GM12878 (cell line): ENCODE measurements around the gene FRMPD2. TPM values are rescaled to one million over a fixed set of nuclear protein-coding genes. Genes with fewer than 3 reads are reported as not detected.

Experiments
- ATAC-seq: fragments of 200-7000 bp; cut with Tn5 transposase; 3 replicates; pipeline ENCODE4 v1.9.1; 2020; ENCODE audit warnings: mild to moderate bottlenecking, moderate library complexity
- BruUV-seq: library from RNA; stranded (reverse); fragments of 400-500 nt; replicated peaks from 2 replicates; lab custom pipeline; 2021; lab: Mats Ljungman, UMichigan
- CTCF ChIA-PET: fragments of 300-600 bp; sonication (Branson Sonifier 250); formaldehyde crosslinking; extraction: SDS; loops from one replicate; lab custom pipeline; 2021; ENCODE audit warnings: inconsistent platforms; lab: Yijun Ruan, JAX
- POLR2A ChIA-PET: fragments of 350-600 bp; formaldehyde crosslinking; extraction: SDS; loops from one replicate; lab custom pipeline; 2021; ENCODE audit warnings: inconsistent platforms; lab: Charles Lee
- RAD21 ChIA-PET: fragments of 300-600 bp; sonication (Branson Sonifier 250); formaldehyde crosslinking; loops from one replicate; lab custom pipeline; 2023; ENCODE audit warnings: antibody characterized with exemption; ENCODE audit not compliant: unreplicated experiment; lab: Charles Lee
- SMC1A ChIA-PET: fragments of 300-600 bp; sonication (Branson Sonifier 250); formaldehyde crosslinking; loops from one replicate; lab custom pipeline; 2023; ENCODE audit not compliant: unreplicated experiment, uncharacterized antibody; lab: Charles Lee
- DNase-seq: peaks from one replicate; pipeline ENCODE4 v3.0.0-alpha.2; 2011; ENCODE audit warnings: low read depth, low spot score
- FAIRE-seq: peaks from 3 replicates; lab custom pipeline; 2011; peaks lifted over from hg19 to GRCh38; lab: Jason Lieb, UNC
- H2AFZ ChIP-seq: 2 replicates; pipeline ENCODE4 v1.6.0; 2011; ENCODE audit warnings: low read depth, low read length, control low read depth; ENCODE audit not compliant: control insufficient read depth
- H3K27ac ChIP-seq: 2 replicates; pipeline ENCODE4 v1.5.1; 2011; ENCODE audit warnings: control low read depth; ENCODE audit not compliant: control insufficient read depth, insufficient read depth
- H3K27me3 ChIP-seq, 2 experiments: replicated peaks in 1 of 2; 2 replicates each; pipeline versions ENCODE4 v1.6.0 to v1.6.1; 2011; ENCODE audit warnings: low read length in 1 of 2; ENCODE audit not compliant: control insufficient read depth in 2 of 2, insufficient read depth in 2 of 2
- H3K36me3 ChIP-seq, 2 experiments: 2 replicates each; pipeline ENCODE4 v1.5.1; 2011; ENCODE audit warnings: low read length in 1 of 2; ENCODE audit not compliant: control insufficient read depth in 2 of 2, insufficient read depth in 2 of 2
- H3K4me1 ChIP-seq: 2 replicates; pipeline ENCODE4 v1.6.1; 2011; ENCODE audit warnings: mild to moderate bottlenecking, low read length, moderate library complexity, mixed read lengths; ENCODE audit not compliant: control insufficient read depth, insufficient read depth
- H3K4me2 ChIP-seq: 2 replicates; pipeline ENCODE4 v1.6.0; 2011; ENCODE audit warnings: control low read depth; ENCODE audit not compliant: control insufficient read depth, insufficient read depth
- H3K4me3 ChIP-seq: fragments of 200-600 bp; sonication (generic); 2 replicates; pipeline ENCODE4 v1.5.1; 2016
- H3K79me2 ChIP-seq: 2 replicates; pipeline ENCODE4 v1.6.0; 2011; ENCODE audit warnings: low read length; ENCODE audit not compliant: control insufficient read depth, insufficient read depth
- H3K9ac ChIP-seq: 2 replicates; pipeline ENCODE4 v1.8.0; 2011; ENCODE audit warnings: low read length, control low read depth, mixed read lengths; ENCODE audit not compliant: control insufficient read depth, insufficient read depth
- H3K9me3 ChIP-seq: replicated peaks from 3 replicates; pipeline ENCODE4 v1.5.1; 2011; ENCODE audit warnings: mild to moderate bottlenecking, low read length; ENCODE audit not compliant: control insufficient read depth, insufficient read depth
- H4K20me1 ChIP-seq: 2 replicates; pipeline ENCODE4 v1.6.0; 2011; ENCODE audit not compliant: control insufficient read depth, insufficient read depth
- BCL11A ChIP-seq: IDR thresholded peaks from 2 replicates; pipeline ENCODE4 v1.6.1; 2011; ENCODE audit warnings: low read depth, low read length
- BHLHE40 ChIP-seq, 2 experiments: fragments of 450-650 bp in 1 of 2; IDR thresholded peaks; 2 replicates each; pipeline ENCODE4 v1.6.1; 2011 to 2017; ENCODE audit warnings: low read depth in 2 of 2, borderline replicate concordance in 1 of 2, improper control_type of control experiment in 1 of 2, low read length in 1 of 2, mild to moderate bottlenecking in 1 of 2
- CHD4 ChIP-seq: fragments of 200-600 bp; sonication (generic); IDR thresholded peaks from 2 replicates; pipeline ENCODE4 v1.6.1; 2016; ENCODE audit warnings: mild to moderate bottlenecking
- CREM ChIP-seq: IDR thresholded peaks from 2 replicates; pipeline ENCODE4 v1.6.1; 2014; ENCODE audit warnings: antibody characterized with exemption, low read depth
- EED ChIP-seq: sonication (generic); IDR thresholded peaks from 2 replicates; pipeline ENCODE4 v1.6.1; 2016; ENCODE audit warnings: antibody characterized with exemption, low read depth
- GATAD2B ChIP-seq: fragments of 450-650 bp; conservative IDR thresholded peaks from 2 replicates; pipeline ENCODE4 v1.6.1; 2017; ENCODE audit warnings: low read depth, mild to moderate bottlenecking, moderate library complexity
- POLR2AphosphoS5 ChIP-seq: IDR thresholded peaks from 2 replicates; pipeline ENCODE4 v1.6.1; 2011; ENCODE audit warnings: mild to moderate bottlenecking, low read length, inconsistent platforms
- SMARCA5 ChIP-seq: fragments of 450-650 bp; IDR thresholded peaks from 2 replicates; pipeline ENCODE4 v1.6.1; 2017; ENCODE audit warnings: mild to moderate bottlenecking
- ZNF217 ChIP-seq: fragments of 450-650 bp; IDR thresholded peaks from 2 replicates; pipeline ENCODE4 v1.6.1; 2017; ENCODE audit warnings: antibody characterized with exemption, mild to moderate bottlenecking
- WGBS: methylation state at CpG from one replicate; pipeline ENCODE4 v1.1.6; 2016; ENCODE audit warnings: low lambda C conversion rate; ENCODE audit not compliant: insufficient replicate concordance, insufficient coverage; ENCODE audit errors: missing lambda C conversion rate; 5-methylcytosine and 5-hydroxymethylcytosine counted together
- in situ Hi-C: fragments of 300-500 bp; cut with MboI; formaldehyde crosslinking; loops from 9 replicates; pipeline ENCODE4 v1.14.3; 2018; ENCODE audit warnings: mixed read lengths
- intact Hi-C: fragments of 100-400 bp; cut with micrococcal nuclease; formaldehyde crosslinking; loops from one replicate; pipeline ENCODE4 v1.14.2; 2022; ENCODE audit not compliant: unreplicated experiment
- polyA plus RNA-seq, 11 experiments: library from polyadenylated mRNA; depleted of rRNA in 4 of 11; unstranded in 6 of 11; stranded (reverse) in 5 of 11; fragments of >200 nt; fragmentation: Nextera tagmentation in 4 of 11; fragmentation: Illumina TruSeq in 1 of 11; extraction: Ambion mirVana in 4 of 11; extraction: Trizol in 1 of 11; gene quantifications; 1 replicate in 1 of 11; 2 replicates in 10 of 11; pipeline versions ENCODE4 v1.2.1 to v1.2.3, GENCODE V29; 2011 to 2016; ENCODE audit warnings: inconsistent platforms in 2 of 11, missing spikeins in 2 of 11, low read depth in 1 of 11
- total RNA-seq, 4 experiments: library from RNA; depleted of rRNA in 3 of 4; stranded (reverse); fragments of >200 nt in 3 of 4; fragmentation: Illumina TruSeq in 1 of 4; extraction: Trizol in 1 of 4; gene quantifications; 2 replicates each; pipeline versions ENCODE4 v1.2.1 to v1.2.3, GENCODE V29; 2013 to 2021
- TF ChIP-seq, protein P1 (sequence below): fragments of 450-650 bp; IDR thresholded peaks from 2 replicates; pipeline ENCODE4 v1.6.1; 2016; ENCODE audit warnings: mild to moderate bottlenecking

The FRMPD2 gene
- total and polyA plus RNA-seq, 10 of the 15 experiments (the other 5 are each of a cell fraction or from before 2014, with no cell fraction given): 0.38 to 5.7 (median 1.4) TPM

DNA sequence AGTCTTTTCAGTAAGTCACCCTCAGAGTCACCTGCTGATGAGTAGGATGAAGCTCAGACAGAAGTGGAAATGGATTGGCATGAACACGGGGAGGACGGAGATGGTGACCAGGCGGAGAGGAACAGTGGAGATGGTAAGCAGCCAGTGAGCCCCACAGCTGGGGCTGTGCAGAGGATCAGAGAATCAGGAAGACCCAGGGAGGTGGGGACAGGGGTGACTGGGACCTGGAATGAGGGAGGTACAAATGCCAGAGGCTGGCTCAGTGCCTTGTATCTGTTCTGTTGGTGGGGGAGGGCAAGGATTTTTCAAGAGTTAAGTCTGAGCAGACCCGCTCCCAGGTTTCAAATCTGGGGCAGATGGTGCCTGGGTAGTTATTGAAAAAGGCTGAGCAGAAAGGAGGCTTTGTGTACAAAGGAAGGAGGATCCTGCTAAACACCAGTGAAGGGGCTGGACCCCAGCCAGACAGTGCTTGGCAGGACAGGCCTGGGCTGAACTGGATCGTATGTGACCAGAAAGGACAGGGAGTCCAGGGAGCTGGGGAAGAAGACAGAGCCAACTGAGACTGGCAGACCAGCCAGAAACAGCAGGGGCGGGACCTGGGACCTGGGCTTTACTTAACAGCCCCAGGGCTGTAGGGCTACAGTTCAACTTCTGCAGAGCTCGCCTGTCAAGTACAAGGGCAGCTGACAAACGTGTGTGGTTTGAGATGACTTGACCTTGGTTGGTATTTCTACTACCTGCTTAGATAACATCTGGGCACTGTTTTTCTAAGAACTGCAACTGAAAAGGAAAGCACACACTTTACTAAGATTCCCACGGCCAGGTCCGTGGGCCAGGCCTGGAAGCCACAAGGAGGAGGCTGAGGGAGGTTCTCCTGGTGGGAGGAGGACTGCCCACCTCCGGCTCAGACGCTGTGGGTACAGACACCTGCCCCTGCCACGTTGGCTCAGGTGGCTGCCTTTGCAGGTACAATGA, 13.2 kb upstream of the FRMPD2 start (continued):
- TF ChIP-seq BHLHE40 (IDR thresholded peaks at IDR 0.05; ENCODE audit: borderline replicate concordance in 1 of 2, low read depth in 2 of 2, low read length in 1 of 2) (peak; percentile 36 to 52; a peak in 3 of 4 replicates), CREM (no peak), BCL11A (0 out of 2 replicates have a peak, but pooled peaks have one; percentile 17), POLR2AphosphoS5 (peak; percentile 65)

DNA sequence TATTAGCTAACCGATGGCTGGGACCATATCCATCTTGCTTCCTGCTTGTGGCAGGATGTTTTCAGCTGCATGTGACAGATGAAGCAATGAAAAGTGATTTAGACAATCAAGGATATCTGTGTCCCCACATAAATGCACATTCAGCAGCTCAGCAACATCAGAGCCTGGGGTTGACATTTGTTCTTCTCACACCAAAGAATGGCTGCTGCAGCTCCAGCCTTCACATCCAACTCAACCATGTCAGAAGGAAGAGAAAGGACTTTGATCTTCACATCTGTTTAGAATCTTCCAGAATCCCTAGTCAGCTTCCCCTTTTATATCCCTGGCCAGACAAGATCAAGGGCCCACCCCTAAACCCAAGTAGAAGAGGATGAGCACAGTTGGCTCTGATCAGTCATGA, 11.9 kb upstream of the FRMPD2 start:
- WGBS: 91% methylated on average over 1 of the region's 1 CpG
- ChIA-PET RAD21 (interaction anchor here (0.6 to 4.1 kb wide), 5 partner anchors 9 to 72 kb away, joined by 3 to 34 read pairs (median 3); no protein-coding TSS in a partner anchor), CTCF (interaction anchor here (0.9 to 6.2 kb wide), 4 partner anchors 14 to 71 kb away, joined by 4 to 87 read pairs (median 42); partner anchors contain the start of gene MAPK8)

More for the DNA sequence above, 11.9 kb upstream of the FRMPD2 start:
- H3K4me2 ChIP-seq: no peak overlapping the region
- FAIRE-seq (no peak), DNase-seq (no peak), ATAC-seq (no peak)
- POLR2A ChIA-PET: interaction anchor here (0.9 to 6.7 kb wide), 3 partner anchors 9 to 67 kb away, joined by 3 to 43 read pairs (median 5); no protein-coding TSS in a partner anchor
- intact Hi-C loops (loop anchor here (5.0 kb wide), 1 partner anchor 386 kb away; no protein-coding TSS in a partner anchor), in situ Hi-C loops (no loop called here)
- peak overlapping the region; percentile 17; the same call in 1 of the 2 replicates for H3K27ac ChIP-seq
- H3K27me3 ChIP-seq: no peaks in the 10 kb centered on the region
- H3K4me3 ChIP-seq: no peak overlapping the region
- no peak overlapping the region for H2AFZ ChIP-seq
- BruUV-seq: no TSS peak
- H3K36me3 ChIP-seq: no peaks in the 10 kb centered on the region
- TF ChIP-seq ZNF217: peak; percentile 45; the same call in 1 of the 2 replicates
- peak; percentile 60; the same call in 1 of the 2 replicates for TF ChIP-seq SMARCA5
- no peak for TF ChIP-seq EED
- TF ChIP-seq GATAD2B: no peak
- TF ChIP-seq, protein P1, sequence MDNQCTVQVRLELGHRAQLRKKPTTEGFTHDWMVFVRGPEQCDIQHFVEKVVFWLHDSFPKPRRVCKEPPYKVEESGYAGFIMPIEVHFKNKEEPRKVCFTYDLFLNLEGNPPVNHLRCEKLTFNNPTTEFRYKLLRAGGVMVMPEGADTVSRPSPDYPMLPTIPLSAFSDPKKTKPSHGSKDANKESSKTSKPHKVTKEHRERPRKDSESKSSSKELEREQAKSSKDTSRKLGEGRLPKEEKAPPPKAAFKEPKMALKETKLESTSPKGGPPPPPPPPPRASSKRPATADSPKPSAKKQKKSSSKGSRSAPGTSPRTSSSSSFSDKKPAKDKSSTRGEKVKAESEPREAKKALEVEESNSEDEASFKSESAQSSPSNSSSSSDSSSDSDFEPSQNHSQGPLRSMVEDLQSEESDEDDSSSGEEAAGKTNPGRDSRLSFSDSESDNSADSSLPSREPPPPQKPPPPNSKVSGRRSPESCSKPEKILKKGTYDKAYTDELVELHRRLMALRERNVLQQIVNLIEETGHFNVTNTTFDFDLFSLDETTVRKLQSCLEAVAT: no peak
- no peak for TF ChIP-seq CHD4
- H4K20me1 ChIP-seq: no peaks in the 10 kb centered on the region
- peaks cover 48% of the 10 kb centered on the region for H3K4me1 ChIP-seq
- peaks cover 15% of the 10 kb centered on the region for H3K9me3 ChIP-seq
- no peak overlapping the region for H3K9ac ChIP-seq
- no peaks in the 10 kb centered on the region; the same call in none of the 2 replicates for H3K79me2 ChIP-seq
- SMC1A ChIA-PET: interaction anchor here (0.9 to 8.0 kb wide), 7 partner anchors 9 to 71 kb away, joined by 3 to 87 read pairs (median 23); partner anchors contain the start of gene FRMPD2
